ENCODE measurements around the gene PRR16.

GRCh38 chr5:120430572-120430971 lies 33.5 kb upstream of the PRR16 start:
- TF ChIP-seq CTCF (IDR thresholded peaks at IDR 0.05) (no peak), POLR2AphosphoS5 (IDR thresholded peaks at IDR 0.05) (no peak), POLR2A (IDR thresholded peaks at IDR 0.05; ENCODE audit: low read depth) (no peak), EP300 (IDR thresholded peaks at IDR 0.05) (no peak)

All from esophagus muscularis mucosa (tissue), 4 donors.